Neuron (in vitro differentiated cells): ENCODE measurements around the gene SVOP.
"Not testable (repeated sequence)": the region's sequence is repeated elsewhere in the genome, so short reads cannot be mapped to it uniquely, and the experiment has no call there.

Source experiments
- H2AFZ ChIP-seq: one replicate; pipeline ENCODE4 v1.6.1; 2013; ENCODE audit warnings: low read depth, mild to moderate bottlenecking, inconsistent platforms, low read length, moderate library complexity
- H3K27me3 ChIP-seq: one replicate; pipeline ENCODE4 v1.6.1; 2013; ENCODE audit warnings: low read length; ENCODE audit not compliant: insufficient read depth
- H3K36me3 ChIP-seq: one replicate; pipeline ENCODE4 v1.6.1; 2013; ENCODE audit warnings: low read length; ENCODE audit not compliant: insufficient read depth
- H3K4me1 ChIP-seq: one replicate; pipeline ENCODE4 v1.6.1; 2013; ENCODE audit warnings: low read length; ENCODE audit not compliant: insufficient read depth
- H3K4me3 ChIP-seq: 2 replicates; pipeline ENCODE4 v1.5.1; 2013; ENCODE audit warnings: mild to moderate bottlenecking, low read length, moderate library complexity
- H3K9me3 ChIP-seq: one replicate; pipeline ENCODE4 v1.6.1; 2013; ENCODE audit warnings: low read length

Gene SVOP

DNA sequence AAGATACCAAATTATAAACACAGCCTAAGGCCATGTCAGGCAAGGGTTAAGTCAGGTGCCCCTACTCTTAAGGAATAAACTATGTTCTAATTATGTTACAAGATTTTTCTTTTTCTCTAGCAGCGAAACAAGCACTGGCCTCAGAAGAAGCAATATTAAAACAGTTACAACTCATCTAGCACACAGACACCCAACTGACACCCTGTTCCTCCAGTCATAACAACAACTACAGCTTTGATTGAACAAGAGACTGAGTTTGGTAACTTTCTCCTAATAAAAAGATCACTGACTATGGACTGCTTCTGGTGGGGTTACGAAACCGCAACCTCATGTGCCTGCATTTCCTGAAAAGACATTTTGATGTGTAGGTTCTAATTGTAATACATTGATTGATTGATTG lies 144.3 kb downstream of the SVOP start:
- no peaks in the 10 kb centered on the region for H3K4me1 ChIP-seq
- H2AFZ ChIP-seq: no peak overlapping the region
- peaks cover 4% of the 10 kb centered on the region for H3K27me3 ChIP-seq
- no peak overlapping the region for H3K4me3 ChIP-seq
- H3K9me3 ChIP-seq: no peaks in the 10 kb centered on the region
- H3K36me3 ChIP-seq: no peaks in the 10 kb centered on the region

DNA sequence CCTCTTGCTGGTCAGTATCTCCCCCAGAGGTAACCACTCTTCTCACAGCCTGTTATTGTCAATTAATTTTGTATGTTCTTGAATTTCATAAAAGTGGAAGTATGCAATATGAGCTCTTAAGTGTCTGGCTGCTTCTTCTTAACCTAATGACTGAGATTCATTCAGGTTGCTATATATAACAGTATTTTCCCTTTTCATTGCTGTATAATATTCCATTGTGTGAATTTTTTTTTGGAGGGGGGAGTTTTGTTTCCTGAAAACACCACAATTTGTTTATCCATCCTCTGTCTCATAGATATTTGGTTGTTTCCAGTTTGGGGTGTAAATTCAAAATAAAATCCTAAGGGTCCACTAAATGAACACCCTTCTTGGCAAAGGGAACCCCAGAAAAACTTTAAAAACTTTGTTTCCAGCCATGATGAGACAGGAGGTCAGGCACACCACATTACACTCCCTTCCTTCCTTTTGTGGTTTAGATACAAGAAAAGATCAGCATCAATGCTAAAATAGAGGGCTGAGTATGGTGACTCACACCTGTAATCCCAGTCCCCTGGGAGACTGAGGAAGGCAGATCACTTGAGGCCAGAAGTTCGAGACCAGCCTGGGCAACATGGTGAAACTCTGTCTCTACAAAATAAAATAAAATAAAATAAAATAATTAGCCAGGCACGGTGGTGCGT lies 145.0 kb downstream of the SVOP start:
- no peaks in the 10 kb centered on the region for H3K9me3 ChIP-seq
- H3K4me1 ChIP-seq: no peaks in the 10 kb centered on the region
- H3K4me3 ChIP-seq: no peak overlapping the region
- H3K36me3 ChIP-seq: no peaks in the 10 kb centered on the region
- peaks cover 4% of the 10 kb centered on the region for H3K27me3 ChIP-seq
- H2AFZ ChIP-seq: no peak overlapping the region

DNA sequence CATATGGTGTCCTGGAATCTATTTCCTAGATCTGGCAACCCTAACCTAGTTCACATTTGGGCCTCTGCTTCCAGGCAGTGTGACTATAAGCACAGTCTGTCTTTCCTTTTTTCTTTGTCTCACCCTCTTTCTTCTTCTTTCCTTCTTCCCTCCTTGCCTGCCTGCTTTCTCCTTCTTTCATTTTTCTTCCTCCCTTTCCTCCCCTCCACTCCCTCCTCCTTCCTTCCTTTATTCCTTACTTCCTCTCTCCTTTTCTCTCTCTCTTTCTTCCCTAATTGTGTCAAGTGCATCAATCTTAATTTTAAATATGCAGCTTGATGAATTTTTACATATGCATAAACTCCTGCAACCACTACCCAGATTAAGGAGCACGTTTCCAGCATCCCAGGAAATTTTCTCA lies 145.6 kb downstream of the SVOP start:
- Histone ChIP-seq H3K27me3 (peaks cover 2% of the 10 kb centered on the region), H3K9me3 (no peaks in the 10 kb centered on the region), H3K36me3 (no peaks in the 10 kb centered on the region)

DNA sequence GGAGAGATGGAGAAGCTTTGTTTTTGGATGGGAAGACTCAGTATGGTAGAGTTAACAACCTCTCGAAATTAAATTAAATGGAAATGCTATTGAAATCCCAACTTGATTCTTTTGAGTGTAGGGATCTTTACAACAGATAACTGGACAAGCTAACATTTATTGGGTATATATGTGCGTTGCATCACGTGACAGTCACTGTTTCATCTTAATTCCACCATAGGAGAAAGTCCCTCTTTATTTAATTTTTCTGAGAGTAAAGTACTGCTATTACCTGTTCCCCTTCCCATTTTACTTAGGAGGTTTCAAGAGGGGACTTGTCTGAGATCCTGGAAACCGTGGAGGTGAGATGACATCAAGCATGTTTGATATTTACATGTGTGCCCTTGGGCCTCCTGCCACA lies 152.1 kb downstream of the SVOP start:
- no peak overlapping the region for H3K4me3 ChIP-seq
- H2AFZ ChIP-seq: no peak overlapping the region
- peaks cover 2% of the 10 kb centered on the region for H3K9me3 ChIP-seq
- H3K27me3 ChIP-seq: no peaks in the 10 kb centered on the region
- H3K36me3 ChIP-seq: no peaks in the 10 kb centered on the region
- no peaks in the 10 kb centered on the region for H3K4me1 ChIP-seq

More for the DNA sequence above, 145.6 kb downstream of the SVOP start:
- H3K4me3 ChIP-seq: no peak overlapping the region
- H2AFZ ChIP-seq: no peak overlapping the region
- no peaks in the 10 kb centered on the region for H3K4me1 ChIP-seq

DNA sequence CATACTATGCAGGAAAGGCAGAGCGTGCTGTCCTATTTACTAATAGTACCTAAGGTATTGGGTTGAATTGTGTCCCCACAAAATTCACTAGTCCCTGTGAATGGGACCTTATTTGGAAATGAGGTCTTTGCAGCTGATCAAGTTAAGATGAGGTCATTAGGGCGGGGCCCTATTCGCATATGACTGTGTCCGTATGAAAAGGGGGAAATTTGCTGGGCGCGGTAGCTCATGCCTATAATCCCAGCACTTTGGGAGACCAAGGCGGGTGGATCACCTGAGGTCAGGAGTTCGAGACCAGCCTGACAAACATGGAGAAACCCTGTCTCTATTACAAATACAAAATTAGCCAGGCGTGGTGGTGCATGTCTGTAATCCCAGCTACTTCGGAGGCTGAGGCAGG lies 154.8 kb downstream of the SVOP start:
- not testable (repeated sequence) for H3K4me1 ChIP-seq, H3K4me3 ChIP-seq, H3K27me3 ChIP-seq

DNA sequence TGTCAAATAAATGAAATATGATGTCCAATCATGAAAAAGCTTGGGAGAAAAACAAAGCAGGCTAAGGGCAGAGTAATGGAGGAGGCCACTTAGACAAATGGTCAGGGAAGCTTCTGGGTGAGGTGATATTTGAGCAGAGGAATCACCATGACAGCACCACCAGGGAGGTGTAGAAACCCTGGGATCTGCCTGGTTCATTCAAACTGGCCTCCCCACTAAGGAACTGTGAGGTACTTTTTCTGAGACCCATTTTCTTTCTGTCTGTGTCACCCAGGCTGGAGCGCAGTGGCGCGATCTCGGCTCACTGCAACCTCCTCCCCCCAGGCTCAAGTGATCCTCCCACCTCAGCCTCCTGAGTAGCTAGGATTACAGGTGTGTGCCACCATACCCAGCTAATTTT lies 155.7 kb downstream of the SVOP start:
- H3K4me3 ChIP-seq: no peak overlapping the region
- no peaks in the 10 kb centered on the region for H3K4me1 ChIP-seq
- H3K27me3 ChIP-seq: no peaks in the 10 kb centered on the region
- no peak overlapping the region for H2AFZ ChIP-seq
- H3K36me3 ChIP-seq: no peaks in the 10 kb centered on the region
- peaks cover 2% of the 10 kb centered on the region for H3K9me3 ChIP-seq

More for the DNA sequence above, 154.8 kb downstream of the SVOP start:
- not testable (repeated sequence) for H3K36me3 ChIP-seq, H3K9me3 ChIP-seq, H2AFZ ChIP-seq

DNA sequence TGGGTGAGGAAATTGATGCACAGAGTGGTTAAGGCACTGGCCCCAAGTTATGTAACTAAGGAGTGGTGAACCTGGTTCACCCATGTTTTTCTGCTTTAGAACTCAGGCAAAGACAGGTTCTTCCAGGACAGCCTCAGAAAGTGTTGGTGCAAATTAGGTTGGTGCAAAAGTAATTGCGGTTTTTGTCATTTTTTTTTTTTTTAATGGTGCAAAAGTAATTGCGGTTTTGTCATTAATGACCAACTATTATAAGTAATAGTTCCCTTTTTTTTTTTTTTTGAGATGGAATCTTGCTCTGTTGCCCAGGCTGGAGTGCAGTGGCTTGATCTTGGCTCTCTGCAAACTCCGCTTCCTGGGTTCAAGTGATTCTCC lies 158.3 kb downstream of the SVOP start:
- Histone ChIP-seq H2AFZ (no peak overlapping the region), H3K4me1 (peaks cover 13% of the 10 kb centered on the region), H3K36me3 (no peaks in the 10 kb centered on the region), H3K27me3 (no peaks in the 10 kb centered on the region), H3K9me3 (peaks cover 2% of the 10 kb centered on the region), H3K4me3 (no peak overlapping the region)

DNA sequence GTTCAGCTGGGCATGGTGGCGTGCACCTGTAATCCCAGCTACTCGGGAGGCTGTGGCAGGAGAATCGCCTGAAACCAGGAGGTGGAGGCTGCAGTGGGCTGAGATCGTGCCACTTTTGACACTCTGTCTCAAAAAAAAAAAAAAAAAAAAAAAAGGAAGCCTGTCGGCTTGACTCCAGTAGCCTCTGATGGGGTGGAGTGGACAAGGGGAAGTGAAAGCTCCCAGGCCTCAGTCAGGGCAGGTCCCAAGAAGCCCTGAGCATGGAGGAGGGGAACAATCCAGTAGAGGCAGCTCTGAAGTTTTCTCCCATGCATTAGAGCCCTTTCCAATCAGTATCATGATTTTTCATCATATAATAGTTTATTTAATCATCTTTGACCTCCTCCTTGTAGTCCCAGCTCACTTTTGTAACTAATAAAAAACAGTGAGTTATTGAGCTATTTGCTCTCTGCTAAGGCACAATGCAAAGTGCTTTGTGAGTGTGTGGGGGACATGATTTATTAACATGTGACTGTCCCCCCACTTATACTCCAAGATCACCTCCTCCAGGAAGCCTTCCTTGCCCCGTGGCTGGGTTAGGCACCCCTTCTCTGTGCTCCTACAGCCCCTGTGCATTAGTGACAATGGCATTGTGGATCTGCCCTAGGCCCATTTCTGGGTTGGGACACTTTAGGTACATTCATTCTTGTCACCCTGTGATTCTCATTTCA lies 158.8 kb downstream of the SVOP start:
- H2AFZ ChIP-seq: no peak overlapping the region

DNA sequence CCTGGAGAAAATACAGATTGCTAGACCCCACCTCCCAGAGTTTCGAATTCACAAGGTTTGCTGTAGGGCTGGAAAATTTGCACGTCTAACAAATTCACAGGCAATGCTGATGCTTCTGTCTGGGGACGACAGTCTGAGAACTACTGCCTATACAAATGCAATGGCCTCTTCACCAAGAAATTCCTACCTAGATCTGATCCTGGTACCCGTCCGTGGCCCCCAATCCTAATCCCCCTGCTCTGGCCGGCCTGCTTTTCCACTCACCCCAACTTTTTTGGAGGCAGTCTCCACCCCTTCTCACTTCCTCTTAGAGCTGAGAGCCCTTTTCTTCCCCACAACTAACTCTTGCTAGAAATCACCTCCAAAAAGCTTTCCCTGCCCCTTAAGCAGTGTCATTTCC lies 160.4 kb downstream of the SVOP start:
- H3K27me3 ChIP-seq: no peaks in the 10 kb centered on the region
- H3K4me3 ChIP-seq: no peak overlapping the region
- no peak overlapping the region for H2AFZ ChIP-seq
- H3K4me1 ChIP-seq: peaks cover 26% of the 10 kb centered on the region
- H3K9me3 ChIP-seq: no peaks in the 10 kb centered on the region
- no peaks in the 10 kb centered on the region for H3K36me3 ChIP-seq

More for the DNA sequence above, 158.8 kb downstream of the SVOP start:
- H3K36me3 ChIP-seq: no peaks in the 10 kb centered on the region
- peaks cover 2% of the 10 kb centered on the region for H3K9me3 ChIP-seq
- no peaks in the 10 kb centered on the region for H3K27me3 ChIP-seq
- no peak overlapping the region for H3K4me3 ChIP-seq
- peaks cover 13% of the 10 kb centered on the region for H3K4me1 ChIP-seq

DNA sequence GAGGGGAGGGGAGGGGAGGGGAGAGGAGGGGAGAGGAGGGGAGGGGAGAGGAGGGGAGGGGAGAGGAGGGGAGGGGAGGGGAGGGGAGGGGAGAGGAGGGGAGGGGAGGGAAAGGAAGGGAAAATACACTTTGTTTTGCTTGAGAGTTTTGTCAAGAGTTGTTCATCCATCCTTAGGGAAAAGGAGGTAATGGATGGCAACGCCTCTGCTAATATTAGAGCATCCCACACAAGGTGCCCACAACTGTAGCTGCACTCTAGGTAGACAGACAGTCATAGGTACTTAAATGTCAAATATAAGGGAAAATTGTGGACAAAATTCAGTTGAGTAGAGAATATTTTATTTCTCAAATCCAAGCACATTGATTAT lies 161.0 kb downstream of the SVOP start:
- Histone ChIP-seq H3K4me3 (no peak overlapping the region), H2AFZ (no peak overlapping the region), H3K9me3 (peaks cover 2% of the 10 kb centered on the region), H3K27me3 (no peaks in the 10 kb centered on the region), H3K4me1 (peaks cover 26% of the 10 kb centered on the region), H3K36me3 (no peaks in the 10 kb centered on the region)

DNA sequence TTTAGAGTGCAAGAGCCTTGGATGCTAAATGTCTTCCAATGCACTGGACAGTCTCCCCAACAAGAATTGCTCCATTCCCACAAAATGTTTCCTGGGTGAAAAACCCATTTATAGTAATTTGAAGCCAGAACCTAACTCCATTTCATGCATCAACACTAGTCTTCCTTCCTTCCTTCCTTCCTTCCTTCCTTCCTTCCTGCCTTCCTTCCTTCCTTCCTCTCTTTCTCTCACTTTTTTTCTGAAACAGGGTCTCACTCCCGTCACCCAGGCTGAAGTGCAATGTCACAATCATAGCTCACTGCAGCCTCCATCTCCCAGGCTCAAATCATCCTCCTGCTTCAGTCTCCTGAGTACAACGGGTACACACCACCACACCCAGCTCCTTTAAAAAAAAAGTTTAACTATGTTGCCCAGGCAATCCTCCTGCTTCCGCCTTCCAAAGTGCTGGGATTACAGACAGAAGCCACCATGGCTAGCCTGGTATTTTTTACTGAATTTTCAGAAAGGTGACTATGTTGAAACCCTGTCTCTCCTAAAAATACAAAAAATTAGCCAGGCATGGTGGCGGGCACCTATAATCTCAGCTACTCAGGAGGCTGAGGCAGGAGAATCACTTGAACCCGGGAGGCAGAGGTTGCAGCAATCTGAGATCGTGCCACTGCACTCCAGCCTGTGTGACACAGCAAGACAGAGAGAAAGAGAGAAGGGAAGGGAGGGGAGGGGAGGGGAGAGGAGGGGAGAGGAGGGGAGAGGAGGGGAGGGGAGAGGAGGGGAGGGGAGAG lies 161.5 kb downstream of the SVOP start:
- not testable (repeated sequence) for H3K4me3 ChIP-seq, H3K36me3 ChIP-seq, H3K9me3 ChIP-seq, H3K27me3 ChIP-seq
- H3K4me1 ChIP-seq: peaks cover 26% of the 10 kb centered on the region
- H2AFZ ChIP-seq: peak overlapping the region; percentile 11

DNA sequence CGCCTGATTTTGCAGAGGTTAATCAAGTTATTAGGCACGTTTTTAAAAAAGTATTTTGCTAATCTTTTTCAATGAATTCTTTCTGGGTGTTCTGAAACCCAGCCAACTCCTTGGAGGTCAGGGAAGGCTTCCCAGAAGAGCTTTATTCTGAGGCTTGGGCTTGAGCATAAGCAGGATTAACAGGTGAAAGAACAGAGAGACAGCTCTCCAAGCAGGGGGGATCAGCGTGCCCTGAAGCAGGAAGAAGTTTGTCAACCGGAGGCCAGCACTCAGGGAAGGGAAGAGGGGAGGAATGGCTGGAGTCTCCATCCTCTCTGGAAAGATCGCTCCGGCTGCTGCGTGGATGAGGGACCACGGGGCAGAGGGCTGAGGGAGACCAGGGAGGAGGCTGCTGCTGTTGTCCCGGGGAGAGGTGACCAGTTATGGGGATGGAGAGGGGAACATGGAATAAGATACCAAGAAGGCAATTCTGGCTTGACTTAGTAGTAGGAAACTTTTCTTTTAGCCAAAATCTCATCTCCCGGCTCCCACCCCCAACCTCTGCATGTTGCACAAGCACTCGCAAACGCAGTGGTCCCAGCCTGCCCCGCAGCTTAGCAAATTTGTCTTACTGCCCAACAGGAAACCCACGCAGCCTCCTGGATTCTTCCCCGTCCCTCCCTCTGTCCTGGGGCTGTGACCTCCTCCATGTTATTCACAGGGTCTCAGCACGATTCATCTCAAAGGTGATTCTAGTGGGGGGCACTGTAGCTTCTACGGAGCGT lies 162.4 kb downstream of the SVOP start:
- Histone ChIP-seq H2AFZ (peak overlapping the region; percentile 11), H3K4me1 (peaks cover 26% of the 10 kb centered on the region), H3K4me3 (peak overlapping the region; percentile 66), H3K27me3 (no peaks in the 10 kb centered on the region), H3K36me3 (peaks cover 6% of the 10 kb centered on the region), H3K9me3 (peaks cover 5% of the 10 kb centered on the region)
